ENCODE measurements around the gene MCM9. TPM values are rescaled to one million over a fixed set of nuclear protein-coding genes. Genes with fewer than 3 reads are reported as not detected.

Gene MCM9
- total RNA-seq, 1 donor from 2014 or later, result 29.0 TPM

DNA sequence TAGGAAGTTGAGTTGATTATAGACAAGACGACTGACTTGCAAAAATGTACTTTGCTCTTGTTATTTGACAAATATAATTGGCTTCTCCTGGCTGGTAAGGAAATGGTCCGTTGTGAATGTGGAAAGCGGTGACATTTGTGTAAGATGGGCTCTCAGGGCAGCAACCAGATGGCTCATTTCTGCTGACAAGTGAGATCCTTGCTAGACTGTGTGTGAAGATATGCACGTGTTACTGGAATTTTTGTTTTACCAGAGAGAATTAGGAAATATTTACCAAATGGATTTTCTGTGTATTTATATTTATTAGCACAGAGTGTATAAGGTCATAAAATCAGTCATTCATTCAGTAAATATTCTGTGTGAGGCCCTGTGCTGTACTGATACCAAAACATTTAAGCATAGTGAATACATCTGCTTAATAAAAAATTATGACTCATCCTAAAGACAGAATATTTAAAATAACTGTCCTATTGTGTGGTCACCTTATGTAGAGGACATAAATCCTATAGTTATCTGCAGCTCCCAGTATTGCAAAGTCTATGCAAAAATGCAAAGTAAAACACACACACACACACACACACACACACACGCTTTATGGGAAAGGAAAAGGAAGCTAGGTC, 150.9 kb downstream of the MCM9 start:
- no peak overlapping the region for H3K4me3 Mint-ChIP-seq
- no peak overlapping the region for H3K4me3 ChIP-seq
- DNase-seq (ENCODE audit: low spot score), result no peak
- no peaks in the 10 kb centered on the region for H3K9me3 Mint-ChIP-seq
- no peak overlapping the region for H3K27ac ChIP-seq
- H3K27me3 Mint-ChIP-seq (ENCODE audit: insufficient read depth, low read depth), result peaks cover 5% of the 10 kb centered on the region
- H4K20me1 ChIP-seq (ENCODE audit: low read depth), result no peaks in the 10 kb centered on the region
- no peak overlapping the region for H2AFZ ChIP-seq (replicated peaks)
- H3K4me1 ChIP-seq, result peaks cover 4% of the 10 kb centered on the region
- H3K27me3 ChIP-seq, result no peaks in the 10 kb centered on the region
- no peak overlapping the region for H3K4me2 ChIP-seq
- no peaks in the 10 kb centered on the region for H3F3A ChIP-seq (ENCODE audit: low read depth)
- no peak for TF ChIP-seq EZH2phosphoT487 (IDR thresholded peaks at IDR 0.05)
- H3K36me3 Mint-ChIP-seq, result no peaks in the 10 kb centered on the region
- no peak overlapping the region for H3K9ac ChIP-seq
- no peaks in the 10 kb centered on the region for H3K36me3 ChIP-seq
- H3K27ac Mint-ChIP-seq, result no peak overlapping the region
- peaks cover 16% of the 10 kb centered on the region for H3K4me1 Mint-ChIP-seq
- H3K79me2 ChIP-seq (ENCODE audit: low read depth), result no peaks in the 10 kb centered on the region
- no peaks in the 10 kb centered on the region for H3K9me3 ChIP-seq (ENCODE audit: low read depth)

DNA sequence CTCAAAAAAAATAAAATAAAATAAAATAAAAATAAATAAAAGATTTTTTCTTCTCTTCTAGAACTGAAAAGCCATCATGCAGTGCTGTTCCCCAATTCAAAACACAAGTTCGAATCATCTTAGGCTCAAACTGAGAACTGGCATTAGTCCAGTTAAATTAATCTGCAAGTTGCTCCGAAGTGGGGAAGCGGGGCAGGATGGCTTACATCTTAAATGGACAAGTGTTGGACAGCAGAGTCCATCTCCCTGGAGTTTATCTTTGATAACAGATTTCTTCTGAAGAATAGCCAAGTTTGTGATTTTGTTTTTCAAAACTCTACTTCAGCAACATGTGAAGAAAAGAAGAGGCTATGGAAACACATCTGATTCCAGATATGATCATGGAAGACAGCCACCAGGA, 152.3 kb downstream of the MCM9 start:
- H3K36me3 ChIP-seq, result no peaks in the 10 kb centered on the region
- TF ChIP-seq EZH2 (IDR thresholded peaks at IDR 0.05), result no peak
- no peak overlapping the region for H3K4me2 ChIP-seq
- H3K9me3 ChIP-seq (ENCODE audit: low read depth), result no peaks in the 10 kb centered on the region
- no peaks in the 10 kb centered on the region for H3K9me3 Mint-ChIP-seq
- H2AFZ ChIP-seq (replicated peaks), result no peak overlapping the region
- no peak overlapping the region for H3K9ac ChIP-seq
- H3K4me1 ChIP-seq, result peaks cover 4% of the 10 kb centered on the region
- H3K4me3 ChIP-seq, result no peak overlapping the region
- no peaks in the 10 kb centered on the region for H4K20me1 ChIP-seq (ENCODE audit: low read depth)
- no peaks in the 10 kb centered on the region for H3K36me3 Mint-ChIP-seq
- no peak for DNase-seq (ENCODE audit: low spot score)
- no peaks in the 10 kb centered on the region for H3F3A ChIP-seq (ENCODE audit: low read depth)
- H3K4me1 Mint-ChIP-seq, result peaks cover 16% of the 10 kb centered on the region
- H3K27ac Mint-ChIP-seq, result no peak overlapping the region
- H3K79me2 ChIP-seq (ENCODE audit: low read depth), result no peaks in the 10 kb centered on the region
- no peaks in the 10 kb centered on the region for H3K27me3 ChIP-seq
- H3K4me3 Mint-ChIP-seq, result no peak overlapping the region
- no peak overlapping the region for H3K27ac ChIP-seq
- H3K27me3 Mint-ChIP-seq (ENCODE audit: insufficient read depth, low read depth), result peaks cover 5% of the 10 kb centered on the region

DNA sequence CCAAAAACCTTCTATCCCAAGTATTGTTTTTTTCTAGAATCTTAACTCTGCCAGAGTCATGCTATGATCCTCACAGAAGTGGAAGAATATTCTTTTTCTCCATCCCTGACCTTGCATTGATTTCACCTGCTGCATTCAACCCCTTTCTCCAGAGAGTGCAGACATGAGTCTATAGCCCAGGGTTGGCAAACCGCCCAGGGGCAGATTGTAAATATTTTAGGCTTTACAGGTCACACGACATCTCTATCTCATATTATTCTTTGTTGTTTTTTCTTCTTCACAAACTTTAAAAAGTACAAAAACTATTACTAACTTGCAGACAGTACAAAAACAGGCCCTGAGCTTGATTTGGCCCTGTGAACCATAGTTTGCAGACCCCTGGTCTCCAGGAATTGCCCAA, 153.1 kb downstream of the MCM9 start:
- Mint-ChIP-seq H3K4me3 (no peak overlapping the region), H3K27ac (no peak overlapping the region), H3K36me3 (no peaks in the 10 kb centered on the region), H3K4me1 (peaks cover 16% of the 10 kb centered on the region), H3K9me3 (no peaks in the 10 kb centered on the region), H3K27me3 (ENCODE audit: insufficient read depth, low read depth) (peaks cover 5% of the 10 kb centered on the region)
- H4K20me1 ChIP-seq (ENCODE audit: low read depth), result no peaks in the 10 kb centered on the region
- no peaks in the 10 kb centered on the region for H3K79me2 ChIP-seq (ENCODE audit: low read depth)
- no peaks in the 10 kb centered on the region for H3F3A ChIP-seq (ENCODE audit: low read depth)
- H3K27ac ChIP-seq, result no peak overlapping the region
- no peaks in the 10 kb centered on the region for H3K9me3 ChIP-seq (ENCODE audit: low read depth)
- no peaks in the 10 kb centered on the region for H3K36me3 ChIP-seq
- no peak for TF ChIP-seq EZH2phosphoT487 (IDR thresholded peaks at IDR 0.05)
- TF ChIP-seq, protein P1, sequence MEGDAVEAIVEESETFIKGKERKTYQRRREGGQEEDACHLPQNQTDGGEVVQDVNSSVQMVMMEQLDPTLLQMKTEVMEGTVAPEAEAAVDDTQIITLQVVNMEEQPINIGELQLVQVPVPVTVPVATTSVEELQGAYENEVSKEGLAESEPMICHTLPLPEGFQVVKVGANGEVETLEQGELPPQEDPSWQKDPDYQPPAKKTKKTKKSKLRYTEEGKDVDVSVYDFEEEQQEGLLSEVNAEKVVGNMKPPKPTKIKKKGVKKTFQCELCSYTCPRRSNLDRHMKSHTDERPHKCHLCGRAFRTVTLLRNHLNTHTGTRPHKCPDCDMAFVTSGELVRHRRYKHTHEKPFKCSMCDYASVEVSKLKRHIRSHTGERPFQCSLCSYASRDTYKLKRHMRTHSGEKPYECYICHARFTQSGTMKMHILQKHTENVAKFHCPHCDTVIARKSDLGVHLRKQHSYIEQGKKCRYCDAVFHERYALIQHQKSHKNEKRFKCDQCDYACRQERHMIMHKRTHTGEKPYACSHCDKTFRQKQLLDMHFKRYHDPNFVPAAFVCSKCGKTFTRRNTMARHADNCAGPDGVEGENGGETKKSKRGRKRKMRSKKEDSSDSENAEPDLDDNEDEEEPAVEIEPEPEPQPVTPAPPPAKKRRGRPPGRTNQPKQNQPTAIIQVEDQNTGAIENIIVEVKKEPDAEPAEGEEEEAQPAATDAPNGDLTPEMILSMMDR (IDR thresholded peaks at IDR 0.05), result no peak
- H3K4me2 ChIP-seq, result no peak overlapping the region
- no peak overlapping the region for H2AFZ ChIP-seq (replicated peaks)
- no peak overlapping the region for H3K4me3 ChIP-seq
- peaks cover 4% of the 10 kb centered on the region for H3K4me1 ChIP-seq
- no peak for DNase-seq (ENCODE audit: low spot score)
- no peaks in the 10 kb centered on the region for H3K27me3 ChIP-seq
- H3K9ac ChIP-seq, result no peak overlapping the region

DNA sequence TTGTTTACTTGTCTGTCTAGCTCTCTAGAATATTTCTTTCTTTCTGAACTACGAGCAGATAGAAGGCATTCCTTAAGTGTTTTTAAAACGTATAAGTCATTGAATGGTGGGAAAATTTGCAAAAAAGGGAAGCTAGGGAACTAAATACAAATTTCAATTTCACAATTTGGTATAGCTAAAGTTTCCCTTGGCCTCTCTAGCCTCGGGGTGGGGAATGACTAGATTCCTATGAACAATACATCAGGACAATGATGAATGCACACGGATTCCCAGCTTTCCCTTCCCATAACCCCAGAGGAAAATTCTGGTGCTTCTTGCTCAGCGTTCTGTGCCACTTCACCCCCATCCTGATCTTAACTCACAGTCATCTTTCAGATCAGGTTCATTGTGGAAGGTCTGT, 154.3 kb downstream of the MCM9 start:
- Mint-ChIP-seq H3K27ac (no peak overlapping the region), H3K4me1 (peaks cover 20% of the 10 kb centered on the region), H3K36me3 (no peaks in the 10 kb centered on the region), H3K9me3 (no peaks in the 10 kb centered on the region), H3K4me3 (no peak overlapping the region), H3K27me3 (ENCODE audit: insufficient read depth, low read depth) (peaks cover 5% of the 10 kb centered on the region)
- Histone ChIP-seq H2AFZ (replicated peaks) (no peak overlapping the region), H4K20me1 (ENCODE audit: low read depth) (no peaks in the 10 kb centered on the region), H3K4me1 (peaks cover 4% of the 10 kb centered on the region), H3F3A (ENCODE audit: low read depth) (no peaks in the 10 kb centered on the region), H3K27me3 (no peaks in the 10 kb centered on the region), H3K4me2 (no peak overlapping the region), H3K36me3 (no peaks in the 10 kb centered on the region), H3K9me3 (ENCODE audit: low read depth) (no peaks in the 10 kb centered on the region), H3K79me2 (ENCODE audit: low read depth) (no peaks in the 10 kb centered on the region), H3K9ac (no peak overlapping the region), H3K4me3 (no peak overlapping the region), H3K27ac (no peak overlapping the region)
- no peak for DNase-seq (ENCODE audit: low spot score)
- TF ChIP-seq EZH2phosphoT487 (IDR thresholded peaks at IDR 0.05) (no peak), EZH2 (IDR thresholded peaks at IDR 0.05) (no peak)
- TF ChIP-seq, protein P1 (IDR thresholded peaks at IDR 0.05), result no peak
